Fibroblast of the aortic adventitia (primary cell): ENCODE measurements around the gene SLC29A3. TPM values are rescaled to one million over a fixed set of nuclear protein-coding genes. Genes with fewer than 3 reads are reported as not detected.

Experiments used
- DNase-seq: peaks from one replicate; pipeline ENCODE4 v3.0.0-alpha.2; 2010; ENCODE audit warnings: low read depth
- H3K4me3 ChIP-seq: 2 replicates; pipeline ENCODE4 v1.5.1; 2011; ENCODE audit warnings: low read depth, mild to moderate bottlenecking, control low read depth, low read length, moderate library complexity
- total RNA-seq: library from RNA; depleted of rRNA; stranded (reverse); fragments of >200 nt; gene quantifications from 2 replicates; pipeline ENCODE4 v1.2.3, GENCODE V29; 2012; ENCODE audit warnings: low replicate concordance
- TF ChIP-seq, protein P1 (sequence below): IDR thresholded peaks from 2 replicates; pipeline ENCODE4 v1.5.1; 2011; ENCODE audit warnings: mild to moderate bottlenecking, low read length, control low read depth, inconsistent platforms; ENCODE audit not compliant: insufficient read depth

Gene SLC29A3
- total RNA-seq, 1 donor: 1.2 TPM

GRCh38 chr10:71349406-71349805 lies 30.3 kb downstream of the SLC29A3 start:
- no peak overlapping the region for H3K4me3 ChIP-seq
- DNase-seq: no peak

GRCh38 chr10:71351087-71351486 lies 32.0 kb downstream of the SLC29A3 start:
- H3K4me3 ChIP-seq: no peak overlapping the region
- TF ChIP-seq, protein P1, sequence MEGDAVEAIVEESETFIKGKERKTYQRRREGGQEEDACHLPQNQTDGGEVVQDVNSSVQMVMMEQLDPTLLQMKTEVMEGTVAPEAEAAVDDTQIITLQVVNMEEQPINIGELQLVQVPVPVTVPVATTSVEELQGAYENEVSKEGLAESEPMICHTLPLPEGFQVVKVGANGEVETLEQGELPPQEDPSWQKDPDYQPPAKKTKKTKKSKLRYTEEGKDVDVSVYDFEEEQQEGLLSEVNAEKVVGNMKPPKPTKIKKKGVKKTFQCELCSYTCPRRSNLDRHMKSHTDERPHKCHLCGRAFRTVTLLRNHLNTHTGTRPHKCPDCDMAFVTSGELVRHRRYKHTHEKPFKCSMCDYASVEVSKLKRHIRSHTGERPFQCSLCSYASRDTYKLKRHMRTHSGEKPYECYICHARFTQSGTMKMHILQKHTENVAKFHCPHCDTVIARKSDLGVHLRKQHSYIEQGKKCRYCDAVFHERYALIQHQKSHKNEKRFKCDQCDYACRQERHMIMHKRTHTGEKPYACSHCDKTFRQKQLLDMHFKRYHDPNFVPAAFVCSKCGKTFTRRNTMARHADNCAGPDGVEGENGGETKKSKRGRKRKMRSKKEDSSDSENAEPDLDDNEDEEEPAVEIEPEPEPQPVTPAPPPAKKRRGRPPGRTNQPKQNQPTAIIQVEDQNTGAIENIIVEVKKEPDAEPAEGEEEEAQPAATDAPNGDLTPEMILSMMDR: no peak
- no peak for DNase-seq

More at GRCh38 chr10:71349406-71349805, 30.3 kb downstream of the SLC29A3 start:
- TF ChIP-seq, protein P1: no peak

DNA sequence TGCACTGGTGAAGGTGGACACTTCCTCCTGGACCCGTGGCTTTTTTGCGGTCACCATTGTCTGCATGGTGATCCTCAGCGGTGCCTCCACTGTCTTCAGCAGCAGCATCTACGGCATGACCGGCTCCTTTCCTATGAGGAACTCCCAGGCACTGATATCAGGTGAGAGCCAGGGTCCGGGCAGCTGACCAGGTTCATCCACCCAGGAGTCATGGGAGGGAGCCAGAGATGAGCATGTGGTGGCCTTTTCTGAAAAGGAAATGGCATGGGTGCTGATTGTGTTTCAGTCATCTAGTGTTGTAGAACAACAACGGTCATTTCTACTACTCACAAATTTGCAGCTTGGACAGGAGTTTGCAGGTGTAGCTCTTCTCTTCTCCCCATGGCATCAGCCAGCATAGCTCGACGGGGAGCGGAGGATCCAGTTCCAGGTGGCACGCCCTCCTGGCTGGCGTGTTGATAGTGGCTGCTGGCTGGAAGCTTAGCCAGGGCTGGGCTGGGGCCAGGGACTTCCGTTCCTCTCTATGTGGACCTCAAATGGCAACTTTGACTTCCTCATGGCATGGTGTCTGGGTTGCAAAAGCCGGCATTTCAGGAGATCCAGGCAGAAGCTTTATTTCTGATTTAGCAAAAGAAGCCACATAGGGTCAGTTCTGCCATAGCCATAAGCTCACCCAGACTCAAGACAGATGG lies 32.7 kb downstream of the SLC29A3 start:
- no peak for DNase-seq
- TF ChIP-seq, protein P1: no peak
- H3K4me3 ChIP-seq: no peak overlapping the region

DNA sequence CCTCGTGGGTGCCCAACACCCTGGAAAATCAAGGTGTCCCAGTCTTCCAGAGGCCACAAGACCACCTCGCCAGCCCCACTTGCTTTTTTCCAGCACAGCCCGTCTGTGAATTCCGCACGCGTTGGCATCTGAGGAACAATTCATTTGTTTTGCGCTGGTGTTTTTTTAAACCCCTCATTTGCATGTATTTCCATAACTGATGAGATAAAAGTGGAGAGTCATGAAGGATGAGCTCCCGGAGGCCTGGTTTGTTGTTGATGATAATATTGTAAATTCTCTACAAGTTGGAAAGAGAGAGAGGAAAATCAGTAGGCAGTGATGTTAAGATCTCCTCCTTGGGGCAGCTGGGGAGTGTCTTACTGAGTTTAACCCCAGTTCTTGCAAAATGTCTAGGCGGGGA lies 34.6 kb downstream of the SLC29A3 start:
- TF ChIP-seq, protein P1: no peak
- no peak overlapping the region for H3K4me3 ChIP-seq
- no peak for DNase-seq

DNA sequence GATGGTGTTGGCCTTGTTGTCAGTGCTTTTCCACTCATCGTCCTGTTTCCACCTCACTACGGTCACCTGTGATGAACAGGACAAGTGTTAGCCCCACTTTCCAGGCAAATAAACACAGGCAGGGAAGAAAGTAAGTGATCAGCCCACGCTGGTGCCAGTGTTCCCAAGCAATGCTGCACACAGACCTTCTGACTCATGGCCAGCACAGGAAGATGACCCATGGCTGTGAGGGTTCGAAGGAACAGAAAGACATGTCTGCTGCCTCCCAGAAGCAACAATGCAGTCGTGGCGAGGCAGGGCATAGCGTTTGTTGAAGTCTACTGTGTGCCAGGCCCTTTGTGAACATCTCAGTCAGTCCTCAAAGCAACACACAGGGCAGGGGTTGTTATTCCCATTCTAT lies 35.7 kb downstream of the SLC29A3 start:
- H3K4me3 ChIP-seq: no peak overlapping the region
- TF ChIP-seq, protein P1: no peak
- no peak for DNase-seq

GRCh38 chr10:71355886-71356285 lies 36.8 kb downstream of the SLC29A3 start:
- no peak for DNase-seq
- TF ChIP-seq, protein P1: no peak
- H3K4me3 ChIP-seq: no peak overlapping the region

GRCh38 chr10:71357792-71358265 lies 38.8 kb downstream of the SLC29A3 start:
- DNase-seq: no peak
- TF ChIP-seq, protein P1: no peak

More at GRCh38 chr10:71357792-71358265, 38.8 kb downstream of the SLC29A3 start:
- no peak overlapping the region for H3K4me3 ChIP-seq
